ENCODE measurements around the gene NELFA. TPM values are rescaled to one million over a fixed set of nuclear protein-coding genes. Genes with fewer than 3 reads are reported as not detected.

NELFA gene
- total and polyA plus RNA-seq, 2 of the 4 experiments (the other 2 are of a cell fraction): 4.3 to 21.9 TPM

GRCh38 chr4:1968686-1969295 lies 40.0 kb downstream of the NELFA start:
- Histone ChIP-seq H2AFZ (replicated peaks; ENCODE audit: low read length, poor library complexity) (no peak overlapping the region), H2BK15ac (ENCODE audit: low read depth, low read length) (no peak overlapping the region), H3K27me3 (ENCODE audit: control insufficient read depth, insufficient read depth, low read length) (no peaks in the 10 kb centered on the region), H3K18ac (ENCODE audit: low read depth, low read length) (no peak overlapping the region), H2BK120ac (ENCODE audit: low read depth, low read length) (no peak overlapping the region), H3K14ac (replicated peaks; ENCODE audit: low read depth, low read length) (no peak overlapping the region), H3K4me1 (ENCODE audit: control insufficient read depth, insufficient read depth, low read length) (no peaks in the 10 kb centered on the region), H4K20me1 (ENCODE audit: insufficient read depth, low read length) (no peaks in the 10 kb centered on the region; the same call in 1 of the 2 replicates), H3K36me3 (ENCODE audit: control insufficient read depth, insufficient read depth, low read length) (peaks cover 23% of the 10 kb centered on the region), H4K5ac (ENCODE audit: low read depth, low read length) (no peak overlapping the region), H3K9ac (ENCODE audit: low read depth, low read length) (no peak overlapping the region), H2AK5ac (ENCODE audit: low read depth, low read length) (no peak overlapping the region), H2AK9ac (replicated peaks; ENCODE audit: low read depth, low read length, poor library complexity) (no peak overlapping the region), H3K79me1 (ENCODE audit: low read depth in 1 of 2, low read length in 2 of 2) (peaks cover 9 to 51% of the 10 kb centered on the region in 2 experiments), H3K23ac (ENCODE audit: low read depth, low read length) (no peak overlapping the region), H3K4ac (ENCODE audit: low read depth, low read length) (no peak overlapping the region), H3K4me2 (ENCODE audit: low read depth, low read length) (no peak overlapping the region), H3K9me3 (ENCODE audit: control insufficient read depth, insufficient read depth, low read length) (no peaks in the 10 kb centered on the region), H3K56ac (ENCODE audit: extremely low read depth, insufficient read depth, low read length) (no peak overlapping the region), H3K4me3 (ENCODE audit: insufficient read depth, low read depth, low read length) (no peak overlapping the region), H3K27ac (ENCODE audit: insufficient read depth, low read length) (no peak overlapping the region), H2BK5ac (ENCODE audit: low read depth, low read length, poor library complexity, severe bottlenecking) (no peak overlapping the region), H4K8ac (ENCODE audit: low read depth in 2 of 2, low read length in 2 of 2) (no peak overlapping the region), H4K91ac (ENCODE audit: insufficient read depth, low read depth, low read length) (no peak overlapping the region), H2BK20ac (ENCODE audit: low read depth, low read length) (no peak overlapping the region), H3K9me1 (ENCODE audit: insufficient read depth, low read length) (0 out of 2 replicates have a peak, but pooled peaks cover 4% of the 10 kb centered on the region)
- intact Hi-C loops (cut with micrococcal nuclease): no loop called here
- DNase-seq (no peak), ATAC-seq (ENCODE audit: low read depth) (no peak)
- ChIA-PET POLR2A (ENCODE audit: unreplicated experiment) (no interaction called here), CTCF (no interaction called here)
- dilution Hi-C loops (cut with HindIII; ENCODE audit: low sequenced_read_pairs, unreplicated experiment): no loop called here
- TF ChIP-seq RFX5 (IDR thresholded peaks at IDR 0.05; ENCODE audit: low read depth, low read length) (no peak), ELK1 (IDR thresholded peaks at IDR 0.05; ENCODE audit: borderline replicate concordance, low read depth, low read length) (no peak), MAFK (IDR thresholded peaks at IDR 0.05; ENCODE audit: low read depth, low read length) (no peak), SMC3 (IDR thresholded peaks at IDR 0.05; ENCODE audit: low read depth, low read length) (no peak), MAZ (IDR thresholded peaks at IDR 0.05; ENCODE audit: borderline replicate concordance, low read depth, low read length) (no peak), POLR2A (IDR thresholded peaks at IDR 0.05; ENCODE audit: low read depth, low read length) (no peak), FOS (IDR thresholded peaks at IDR 0.05; ENCODE audit: low read depth, low read length) (no peak), RAD21 (IDR thresholded peaks at IDR 0.05; ENCODE audit: low read length) (no peak), NFE2L2 (IDR thresholded peaks at IDR 0.05; ENCODE audit: low read depth, low read length) (no peak), BHLHE40 (IDR thresholded peaks at IDR 0.05; ENCODE audit: low read depth, low read length) (no peak), CHD1 (IDR thresholded peaks at IDR 0.05; ENCODE audit: low read depth, low read length) (no peak)
- in situ Hi-C loops (cut with MboI; ENCODE audit: low sequenced_read_pairs): no loop called here
- no TSS peak for BruUV-seq (replicated peaks)
- no CpG with 5 or more reads among the region's 7 CpGs for WGBS, 2 experiments (ENCODE audit: extremely low coverage in 2 of 2, insufficient read length in 1 of 2)
